Keratinocyte (primary cell): ENCODE measurements around the gene KCNH1.

Experiments
- EZH2 ChIP-seq: IDR thresholded peaks from one replicate; pipeline ENCODE4 v1.6.1; 2012; ENCODE audit warnings: inconsistent platforms, mild to moderate bottlenecking, low read length, moderate library complexity
- TF ChIP-seq, protein P1 (sequence below), 3 experiments: IDR thresholded peaks in 1 of 3; conservative IDR thresholded peaks in 1 of 3; optimal IDR thresholded peaks in 1 of 3; 2 replicates in 2 of 3; 3 replicates in 1 of 3; pipeline versions ENCODE3 to v1.5.1; 2011; ENCODE audit warnings: low read length in 3 of 3, mild to moderate bottlenecking in 3 of 3, moderate library complexity in 2 of 3, control low read depth in 1 of 3, inconsistent platforms in 1 of 3; ENCODE audit not compliant: insufficient read depth in 2 of 3; ENCODE audit errors: extremely low read depth in 1 of 3

GRCh38 chr1:210900820-210901219 lies 233.1 kb downstream of the KCNH1 start:
- TF ChIP-seq, protein P1, sequence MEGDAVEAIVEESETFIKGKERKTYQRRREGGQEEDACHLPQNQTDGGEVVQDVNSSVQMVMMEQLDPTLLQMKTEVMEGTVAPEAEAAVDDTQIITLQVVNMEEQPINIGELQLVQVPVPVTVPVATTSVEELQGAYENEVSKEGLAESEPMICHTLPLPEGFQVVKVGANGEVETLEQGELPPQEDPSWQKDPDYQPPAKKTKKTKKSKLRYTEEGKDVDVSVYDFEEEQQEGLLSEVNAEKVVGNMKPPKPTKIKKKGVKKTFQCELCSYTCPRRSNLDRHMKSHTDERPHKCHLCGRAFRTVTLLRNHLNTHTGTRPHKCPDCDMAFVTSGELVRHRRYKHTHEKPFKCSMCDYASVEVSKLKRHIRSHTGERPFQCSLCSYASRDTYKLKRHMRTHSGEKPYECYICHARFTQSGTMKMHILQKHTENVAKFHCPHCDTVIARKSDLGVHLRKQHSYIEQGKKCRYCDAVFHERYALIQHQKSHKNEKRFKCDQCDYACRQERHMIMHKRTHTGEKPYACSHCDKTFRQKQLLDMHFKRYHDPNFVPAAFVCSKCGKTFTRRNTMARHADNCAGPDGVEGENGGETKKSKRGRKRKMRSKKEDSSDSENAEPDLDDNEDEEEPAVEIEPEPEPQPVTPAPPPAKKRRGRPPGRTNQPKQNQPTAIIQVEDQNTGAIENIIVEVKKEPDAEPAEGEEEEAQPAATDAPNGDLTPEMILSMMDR (optimal IDR thresholded peaks at IDR 0.05 in 1 of 3, IDR thresholded peaks at IDR 0.05 in 1 of 3, conservative IDR thresholded peaks at IDR 0.05 in 1 of 3; ENCODE audit: extremely low read depth in 1 of 3, insufficient read depth in 2 of 3, low read length in 3 of 3) = no peak
- TF ChIP-seq EZH2 = no peak
